ENCODE results near the gene HOXB5.

Gene HOXB5

DNA sequence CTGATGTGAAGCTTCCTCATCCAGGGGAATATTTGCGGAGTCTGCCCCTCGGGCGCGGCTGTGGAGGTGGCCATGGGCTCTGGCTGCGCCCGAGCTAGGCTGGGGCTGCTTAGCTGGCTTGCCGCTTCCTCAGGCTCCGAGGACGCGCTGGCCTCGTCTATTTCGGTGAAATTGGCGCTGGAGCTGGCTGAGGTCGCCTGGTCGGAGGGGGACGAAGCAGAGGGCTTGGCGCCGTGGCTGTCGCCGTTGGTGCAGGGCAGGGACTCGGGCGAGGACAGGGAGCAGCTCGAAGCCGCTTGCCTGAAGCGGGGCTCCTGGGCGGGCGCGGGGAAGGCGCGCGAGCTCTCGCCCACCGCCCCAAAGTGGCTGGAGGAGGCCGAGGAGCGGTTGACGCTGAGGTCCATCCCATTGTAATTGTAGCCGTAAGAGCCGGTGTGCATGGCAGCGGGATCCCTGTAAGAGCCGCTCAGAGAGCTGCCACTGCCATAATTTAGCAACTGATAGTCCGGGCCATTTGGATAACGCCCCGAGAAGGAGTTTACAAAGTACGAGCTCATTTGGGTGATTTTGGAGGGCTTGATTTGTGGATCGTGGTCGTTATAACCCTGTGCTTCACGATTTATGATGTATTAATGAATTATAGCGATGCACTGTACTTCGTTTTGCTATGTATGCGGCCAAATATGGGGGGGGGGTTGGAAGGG lies at the start of gene HOXB5:
Gene HOXB5 (minus strand): TSS at position 654 of the 704 bp plus-strand sequence. CDS start 97 bp downstream, at position 557.
- DNase-seq = no peak

DNA sequence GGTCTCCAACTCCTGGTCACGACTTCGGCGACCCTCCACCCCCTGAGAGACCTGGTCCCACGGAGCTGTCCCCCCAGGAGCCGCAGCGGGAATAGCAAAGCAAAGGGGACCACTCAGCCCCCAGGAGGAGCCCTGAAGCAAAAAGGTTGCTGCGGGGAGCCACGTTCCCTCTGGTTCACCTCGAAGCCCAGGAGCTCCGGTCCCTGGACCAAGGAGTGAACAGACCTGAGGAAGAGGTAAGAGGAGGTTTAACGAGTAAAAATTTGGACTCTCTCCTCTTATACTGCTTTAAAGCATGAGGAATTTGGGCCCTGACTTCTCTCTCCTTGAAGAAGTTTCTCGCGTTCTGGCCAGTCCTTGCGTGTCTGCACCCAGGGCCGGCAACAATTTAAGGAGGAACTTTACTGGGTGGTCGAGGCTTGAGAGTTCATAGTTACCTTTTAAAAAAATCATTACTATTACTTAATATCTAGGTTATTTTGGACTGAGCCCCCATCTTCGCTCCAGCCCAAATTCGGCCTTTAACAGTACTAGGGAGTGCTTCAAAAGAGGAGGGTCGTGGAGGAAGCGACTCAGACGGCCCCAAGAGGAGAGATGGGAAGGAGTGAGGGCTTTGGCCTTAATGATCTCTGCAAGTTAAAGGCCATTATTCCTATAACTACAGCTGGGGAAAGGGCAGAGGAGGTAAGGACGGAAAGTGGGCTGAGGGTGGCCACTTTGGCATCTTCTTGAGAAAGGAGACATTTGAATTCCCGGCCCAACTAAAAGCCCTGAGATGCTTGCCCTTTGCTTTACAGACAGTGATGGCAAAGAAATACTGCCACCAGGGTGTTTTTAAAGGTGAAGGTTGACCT lies 49.5 kb upstream of the HOXB5 start:
- DNase-seq = no peak

DNA sequence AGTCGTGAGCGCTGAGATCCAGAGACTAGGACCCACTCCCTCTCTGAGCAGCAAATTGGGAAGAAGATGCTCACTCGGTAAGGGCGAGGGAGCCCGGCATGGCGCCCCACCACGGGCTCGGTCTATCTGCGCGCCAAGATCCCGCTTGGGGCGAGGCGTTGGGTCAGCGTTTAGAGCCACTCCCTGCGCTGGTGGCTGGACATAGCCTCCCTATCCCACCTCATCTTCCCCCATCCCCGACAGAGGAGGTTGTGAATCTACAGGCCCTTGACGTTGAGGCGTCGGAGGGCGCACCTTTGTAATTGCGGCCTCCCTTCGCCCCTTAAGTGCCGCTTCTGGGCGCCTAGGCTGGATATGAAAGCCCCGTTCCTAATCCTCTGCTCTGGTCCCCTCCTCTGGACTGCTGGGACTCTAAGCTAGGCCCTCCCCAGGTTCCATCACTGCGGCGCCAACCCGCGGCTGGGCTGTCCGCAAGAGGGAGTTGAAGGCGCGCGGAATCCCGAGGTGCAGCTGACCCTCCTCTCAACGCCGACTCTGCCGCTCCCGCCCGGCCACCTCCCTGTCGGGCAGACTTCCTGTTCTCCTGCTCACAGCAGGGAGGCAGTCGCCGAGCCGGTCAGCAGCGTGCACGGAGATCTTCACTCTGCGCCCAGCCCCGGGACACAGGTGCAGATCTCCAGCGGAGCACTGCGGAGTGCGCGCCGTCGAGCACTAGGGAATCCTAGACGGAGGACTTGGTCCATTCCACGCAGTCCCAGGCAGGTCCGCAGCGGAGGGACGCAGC lies 48.7 kb upstream of the HOXB5 start:
- no peak for DNase-seq

DNA sequence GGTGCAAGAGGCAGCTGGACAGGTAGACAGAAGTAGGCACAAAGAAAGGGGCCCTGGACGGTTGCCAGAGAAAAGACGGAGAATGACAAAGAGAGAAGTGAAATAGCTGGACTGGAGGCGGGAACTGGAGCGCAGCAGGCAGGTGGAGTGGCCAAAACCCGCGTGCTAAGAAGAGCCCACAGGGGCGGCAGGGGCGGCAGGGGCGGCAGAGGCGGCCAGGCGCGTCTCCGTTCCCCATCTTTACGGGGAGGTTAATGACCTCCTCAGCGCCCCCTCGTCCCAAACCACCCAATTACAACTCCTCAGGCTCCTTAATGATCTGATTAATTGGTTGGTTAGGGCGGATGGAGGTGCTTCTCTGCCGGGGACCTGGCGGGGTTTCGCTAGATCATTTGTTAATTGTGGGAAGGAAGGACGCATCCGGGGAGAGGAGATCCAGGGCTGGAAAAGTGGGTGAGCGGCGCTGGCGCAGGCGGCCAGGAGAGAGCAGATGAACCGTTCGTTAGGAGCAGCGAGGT lies 48.0 kb upstream of the HOXB5 start:
- no peak for DNase-seq

DNA sequence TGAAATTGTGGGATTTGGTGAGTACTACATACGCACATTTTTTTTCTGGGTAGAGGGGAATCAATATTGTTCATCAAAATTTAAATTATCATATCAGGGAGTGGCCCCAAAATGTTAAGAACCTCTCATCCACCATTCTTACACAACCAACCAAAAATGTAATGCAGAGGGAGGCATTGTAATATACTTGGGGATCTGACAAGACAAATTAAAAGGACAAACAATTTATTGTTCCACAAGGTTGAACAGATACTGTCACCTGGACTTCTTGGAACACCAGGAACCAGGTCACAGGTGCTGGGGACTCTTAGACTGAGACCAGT lies 47.2 kb upstream of the HOXB5 start:
- DNase-seq = no peak

DNA sequence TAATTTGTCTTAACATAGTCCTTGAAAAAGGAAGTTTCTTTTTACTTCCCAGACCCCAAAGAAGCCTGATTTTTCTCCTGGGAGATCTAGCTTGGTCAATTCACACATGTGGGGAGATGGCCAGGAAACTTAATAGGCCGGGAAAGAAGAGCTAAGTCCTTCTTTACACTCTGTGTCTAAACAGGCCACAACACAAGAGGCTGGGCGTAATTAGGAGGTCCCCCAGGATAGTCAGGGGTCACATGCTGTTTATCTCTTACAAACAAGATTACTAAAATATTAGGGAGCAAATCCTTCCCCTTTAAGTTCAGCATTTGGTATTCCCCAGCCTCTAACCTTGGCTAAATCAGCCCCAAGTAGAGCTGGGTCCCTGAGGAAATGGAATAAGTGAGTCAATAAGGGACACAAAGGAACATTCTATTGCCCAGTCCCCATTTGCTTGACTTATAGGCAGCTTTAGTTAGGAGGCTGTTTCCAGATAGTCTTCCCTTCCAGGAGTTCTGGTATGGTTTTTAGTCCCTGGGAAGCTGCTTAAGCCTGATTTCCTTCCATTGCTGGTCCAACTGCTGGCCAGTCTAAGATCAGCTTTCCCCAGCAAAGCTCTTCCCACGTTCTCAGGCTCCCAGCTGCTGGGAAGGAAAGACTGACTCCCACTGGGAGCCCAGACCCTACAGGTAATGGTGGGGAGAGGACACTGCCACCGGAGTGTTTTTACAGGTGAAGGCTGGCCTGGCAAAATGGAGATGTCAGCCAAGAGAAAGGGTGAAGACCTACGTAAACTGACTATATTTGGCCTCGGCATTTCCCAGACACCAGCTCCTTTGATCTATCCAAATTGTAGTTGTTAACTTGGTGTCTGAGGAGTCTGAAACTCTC lies 46.6 kb upstream of the HOXB5 start:
- DNase-seq = no peak

DNA sequence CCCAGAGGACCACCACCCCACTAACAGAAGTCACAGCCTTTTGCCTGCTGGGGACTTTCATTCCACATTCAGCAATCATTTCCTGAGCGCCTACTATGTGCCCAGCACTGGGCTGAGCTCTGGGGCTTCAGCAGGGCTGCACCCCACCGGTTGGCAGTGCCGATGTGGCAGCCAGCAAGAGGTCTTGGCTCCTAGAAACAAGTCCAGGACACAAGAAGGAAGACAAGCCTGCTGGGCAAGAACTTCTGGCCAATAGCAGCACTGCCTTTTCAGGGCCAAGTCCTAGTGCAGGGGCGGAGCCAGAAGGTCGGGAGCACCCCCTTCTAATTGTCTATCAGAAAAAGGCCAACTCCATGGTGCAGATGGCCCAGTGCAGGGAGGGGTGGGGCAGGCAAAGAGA lies 45.6 kb upstream of the HOXB5 start:
- no peak for DNase-seq

DNA sequence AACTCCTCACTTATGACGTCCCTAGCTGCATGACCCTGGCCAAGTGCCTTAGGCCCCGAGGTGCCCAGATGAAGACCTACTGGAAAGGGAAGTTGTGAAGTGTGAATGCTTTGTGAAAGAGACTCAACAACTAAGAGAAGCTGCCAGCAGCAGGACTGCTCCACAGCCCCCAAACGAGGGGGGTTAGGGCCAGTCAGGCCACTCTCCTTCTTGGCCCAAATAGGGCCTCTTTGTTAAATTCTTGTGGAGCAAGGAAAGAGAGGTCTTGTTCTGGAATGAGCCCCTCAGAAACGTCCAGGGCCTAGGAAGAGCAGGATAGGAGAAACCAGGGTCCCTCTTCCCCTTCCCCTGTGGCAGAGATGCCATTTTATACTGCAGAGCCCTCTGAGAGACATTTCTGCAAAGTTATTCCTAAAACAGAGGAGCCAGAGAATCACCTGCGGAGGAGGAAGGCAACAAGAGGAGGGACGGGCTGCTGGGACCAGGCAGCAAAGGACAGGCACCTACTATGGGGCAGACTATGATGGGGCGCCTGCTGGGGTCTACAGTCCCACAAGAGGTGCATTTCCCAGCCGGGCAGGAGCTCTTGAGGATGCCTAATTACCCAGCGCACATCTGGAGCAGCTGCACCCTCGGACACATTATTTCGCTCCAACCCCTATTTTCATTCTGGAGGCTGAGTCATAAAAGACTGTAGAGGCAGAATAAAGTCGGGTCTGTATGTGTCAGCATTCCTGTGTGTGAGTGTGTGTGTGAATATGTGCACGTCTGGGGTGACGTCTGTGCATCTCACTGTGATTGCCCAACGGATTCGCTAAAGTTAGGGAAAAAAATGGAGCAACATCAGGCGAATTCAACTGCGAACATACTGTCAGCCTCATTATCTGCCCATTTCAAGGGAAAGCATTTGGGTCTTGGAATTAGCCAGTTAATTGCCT lies 44.0 kb upstream of the HOXB5 start:
- no peak for DNase-seq

DNA sequence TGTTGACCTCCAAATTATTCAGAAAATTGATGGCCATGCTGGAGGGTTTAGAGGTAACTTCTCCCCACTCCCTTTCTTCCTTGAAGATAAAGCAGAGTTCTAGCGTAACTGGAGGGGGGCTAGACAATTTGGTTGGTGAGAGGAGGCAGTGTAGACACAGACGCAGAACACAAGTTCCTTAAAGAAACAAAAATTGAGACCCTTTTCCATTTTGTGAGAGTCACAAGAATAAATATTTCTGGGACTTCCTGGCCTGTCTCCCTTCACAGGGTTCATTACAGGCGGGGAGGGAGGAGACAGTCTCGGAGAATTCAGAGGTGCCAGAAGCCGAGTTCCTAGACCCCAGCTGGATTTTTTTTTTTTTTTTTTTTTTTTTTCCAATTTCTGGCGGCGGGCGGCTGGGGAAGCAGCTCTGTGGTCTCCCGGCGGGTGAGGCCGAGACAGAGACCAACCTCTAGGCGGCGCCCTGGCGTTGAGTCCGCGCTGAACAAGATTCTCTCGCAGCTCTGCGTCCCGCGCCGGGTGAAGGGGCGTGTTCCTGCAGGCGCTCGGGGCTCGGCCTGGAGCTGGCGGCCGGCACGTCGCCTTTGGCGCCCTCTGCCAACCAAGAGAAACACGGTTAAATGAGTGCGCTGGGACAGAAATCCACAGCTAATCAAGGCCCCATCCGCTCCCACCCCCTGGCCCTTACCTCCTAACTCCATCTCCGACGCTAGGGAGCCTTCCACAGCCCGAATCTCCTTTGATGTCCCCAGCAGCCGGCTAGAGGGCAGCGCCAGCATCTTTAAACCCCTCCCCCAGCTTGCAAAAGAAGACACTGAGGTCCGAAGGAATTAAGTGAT lies 42.8 kb upstream of the HOXB5 start:
- peak; percentile 70 for DNase-seq

DNA sequence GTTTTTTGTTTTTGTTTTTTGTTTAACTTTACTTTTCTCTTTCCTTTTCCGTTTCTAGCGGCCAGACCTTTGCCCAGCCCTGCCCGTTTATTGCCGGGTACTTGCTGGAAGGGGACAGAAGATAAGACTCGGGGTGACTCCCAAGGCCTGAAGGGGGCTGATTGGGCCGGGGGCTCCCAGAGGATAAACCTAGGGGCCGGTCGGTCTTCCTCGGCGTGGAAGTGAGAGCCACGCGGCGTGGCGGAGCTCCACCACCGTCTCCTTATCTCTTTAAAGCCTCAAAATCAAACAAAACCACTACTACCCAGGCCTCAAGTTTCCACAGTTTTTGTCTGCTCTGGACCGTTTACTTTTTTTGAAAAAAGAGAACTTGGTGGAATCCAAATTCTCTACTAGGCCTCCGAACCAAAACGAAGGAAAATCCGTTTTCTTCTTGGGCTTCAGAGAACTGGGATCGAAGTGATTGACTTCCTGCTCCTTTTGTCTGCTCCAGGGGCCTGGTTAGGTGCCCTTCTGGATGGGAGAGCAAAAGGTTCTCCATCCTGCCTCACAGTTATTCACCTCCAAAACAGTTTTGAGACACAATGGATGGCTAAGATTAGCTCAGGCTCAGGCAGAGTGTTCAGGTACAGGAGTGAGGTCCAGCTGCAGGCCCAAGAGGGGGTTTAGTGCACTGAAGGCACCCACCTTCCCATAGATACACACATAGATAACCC lies 41.1 kb upstream of the HOXB5 start:
- DNase-seq = no peak

DNA sequence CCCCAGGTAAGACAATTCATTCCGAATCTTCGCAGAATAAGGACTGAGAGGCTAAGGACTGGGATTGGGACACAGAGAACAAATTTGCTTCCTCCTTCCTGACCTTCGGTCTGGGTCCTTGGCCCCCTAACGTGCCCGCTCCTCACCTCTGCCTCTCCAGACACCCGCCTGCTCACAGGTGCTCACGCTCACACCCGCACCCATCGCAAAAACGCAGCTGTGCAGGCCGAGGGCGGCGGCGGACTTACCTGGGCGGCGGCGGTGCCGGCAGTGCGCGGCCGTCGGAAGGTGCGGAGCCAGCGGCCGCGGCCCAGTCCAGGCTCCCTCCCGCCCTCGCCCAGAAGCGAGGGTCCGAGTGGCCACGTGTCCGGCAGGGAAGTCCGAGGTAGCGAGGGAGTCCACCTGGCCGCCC lies 39.7 kb upstream of the HOXB5 start:
- no peak for DNase-seq

DNA sequence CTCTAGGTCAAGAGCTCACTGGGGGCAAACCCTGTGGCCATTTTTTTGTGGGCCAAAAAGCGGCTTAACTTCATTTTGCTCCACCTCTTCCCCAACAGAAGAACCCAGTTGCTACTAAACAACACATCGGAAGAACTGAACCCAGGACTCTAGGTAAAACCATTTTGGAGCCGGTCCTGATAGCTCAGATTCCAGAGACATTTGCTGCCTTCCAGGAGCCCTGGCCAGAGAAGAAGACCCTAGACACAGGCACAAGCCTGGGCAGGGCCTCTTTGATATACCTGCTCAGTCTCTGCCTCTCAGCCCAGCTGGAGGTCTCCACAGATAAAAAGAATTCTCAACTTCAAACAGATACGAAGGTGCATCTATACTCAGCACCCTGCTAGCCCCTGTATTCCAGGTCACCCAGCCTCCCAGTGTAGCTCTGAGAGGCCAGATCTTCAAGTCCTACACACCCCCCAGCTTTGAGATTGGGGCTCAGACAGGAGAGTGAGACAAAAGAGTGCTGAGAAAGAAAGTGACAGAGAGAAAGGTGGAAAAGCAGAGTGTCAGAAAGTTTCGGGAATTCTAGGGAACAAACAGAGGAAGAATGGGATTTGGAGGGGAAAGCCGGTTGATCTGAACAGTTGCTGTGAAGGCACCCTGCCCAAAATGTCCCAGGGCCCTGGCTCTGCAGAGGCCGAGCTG lies 39.1 kb upstream of the HOXB5 start:
- DNase-seq = no peak

DNA sequence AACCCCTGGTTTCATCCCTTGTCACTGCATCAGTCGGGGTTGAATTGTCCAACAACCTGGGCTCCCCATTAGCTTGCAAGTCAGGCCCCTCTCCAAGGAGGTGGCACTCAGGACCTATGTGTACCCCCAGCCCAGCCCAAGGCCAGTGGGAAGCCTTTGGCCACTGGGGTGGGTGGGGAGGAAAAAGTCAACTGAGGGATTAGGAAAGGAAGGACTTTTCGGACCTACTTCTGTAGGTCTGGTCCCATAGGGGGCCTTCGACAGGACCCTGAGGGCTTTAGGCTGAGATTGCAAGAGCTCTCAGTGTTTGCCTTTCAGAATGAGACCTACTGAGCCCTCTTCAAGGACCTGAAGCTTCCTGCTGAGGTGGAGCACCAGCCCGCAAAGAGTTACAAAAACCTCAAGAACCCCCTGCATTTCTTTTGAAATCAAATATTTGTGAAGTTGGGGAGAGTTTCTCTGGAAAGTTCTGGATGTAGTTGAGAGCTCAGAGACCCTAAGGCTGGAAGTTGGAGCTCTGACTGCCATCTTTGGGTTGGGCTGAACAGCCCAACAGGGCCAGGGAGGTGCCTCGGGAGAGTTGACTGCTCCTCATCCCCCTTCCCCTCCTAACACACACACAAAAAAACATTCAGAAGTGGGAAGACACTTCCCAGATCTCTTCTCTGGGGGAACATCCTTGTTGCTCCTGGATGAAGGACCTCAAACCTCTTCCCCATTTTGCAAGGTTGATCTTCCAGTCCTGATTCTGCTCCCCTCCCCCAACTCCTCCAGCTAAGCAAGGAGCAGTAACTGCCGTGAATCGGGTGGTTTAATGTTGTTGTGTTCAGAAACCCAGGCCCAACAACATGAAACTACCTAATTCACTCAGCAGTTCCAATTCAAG lies 38.4 kb upstream of the HOXB5 start:
- DNase-seq = no peak

DNA sequence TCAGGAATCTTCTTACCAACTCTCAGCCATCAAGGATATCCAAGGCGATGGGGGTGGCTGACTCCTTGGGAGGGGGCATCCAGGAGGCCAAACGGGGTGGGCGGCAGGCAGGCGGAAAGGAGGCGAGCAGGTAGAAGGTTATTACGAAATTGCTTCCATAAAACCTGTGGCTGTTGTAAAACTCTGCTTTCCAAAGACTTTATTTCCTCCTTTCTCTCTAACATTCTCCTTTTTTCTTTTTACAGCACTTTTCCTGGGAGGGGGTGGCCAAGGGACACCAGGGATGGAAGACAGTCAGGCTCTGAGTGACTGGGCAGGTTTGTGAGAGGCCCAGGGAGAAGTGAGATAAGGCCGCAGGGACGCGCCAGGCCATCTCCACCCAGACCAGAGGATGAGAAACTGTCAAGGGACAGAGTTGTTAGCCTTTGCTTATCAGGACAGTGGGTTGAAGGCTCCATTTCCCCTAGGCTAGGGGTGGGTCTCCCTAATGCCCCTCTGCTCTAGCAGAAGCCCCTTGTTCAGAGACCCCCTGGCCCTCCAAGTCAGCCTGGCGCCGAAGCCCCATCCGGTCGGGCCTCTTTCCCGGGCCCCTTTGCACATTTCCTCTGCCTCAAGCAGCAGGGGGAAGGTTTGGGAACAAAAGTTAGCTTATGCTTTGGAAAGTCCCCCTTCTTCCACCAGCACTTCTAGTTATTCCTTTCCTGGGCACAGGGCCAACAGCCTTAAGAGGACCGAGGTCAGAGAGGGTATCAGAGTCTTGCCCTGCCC lies 37.5 kb upstream of the HOXB5 start:
- no peak for DNase-seq

DNA sequence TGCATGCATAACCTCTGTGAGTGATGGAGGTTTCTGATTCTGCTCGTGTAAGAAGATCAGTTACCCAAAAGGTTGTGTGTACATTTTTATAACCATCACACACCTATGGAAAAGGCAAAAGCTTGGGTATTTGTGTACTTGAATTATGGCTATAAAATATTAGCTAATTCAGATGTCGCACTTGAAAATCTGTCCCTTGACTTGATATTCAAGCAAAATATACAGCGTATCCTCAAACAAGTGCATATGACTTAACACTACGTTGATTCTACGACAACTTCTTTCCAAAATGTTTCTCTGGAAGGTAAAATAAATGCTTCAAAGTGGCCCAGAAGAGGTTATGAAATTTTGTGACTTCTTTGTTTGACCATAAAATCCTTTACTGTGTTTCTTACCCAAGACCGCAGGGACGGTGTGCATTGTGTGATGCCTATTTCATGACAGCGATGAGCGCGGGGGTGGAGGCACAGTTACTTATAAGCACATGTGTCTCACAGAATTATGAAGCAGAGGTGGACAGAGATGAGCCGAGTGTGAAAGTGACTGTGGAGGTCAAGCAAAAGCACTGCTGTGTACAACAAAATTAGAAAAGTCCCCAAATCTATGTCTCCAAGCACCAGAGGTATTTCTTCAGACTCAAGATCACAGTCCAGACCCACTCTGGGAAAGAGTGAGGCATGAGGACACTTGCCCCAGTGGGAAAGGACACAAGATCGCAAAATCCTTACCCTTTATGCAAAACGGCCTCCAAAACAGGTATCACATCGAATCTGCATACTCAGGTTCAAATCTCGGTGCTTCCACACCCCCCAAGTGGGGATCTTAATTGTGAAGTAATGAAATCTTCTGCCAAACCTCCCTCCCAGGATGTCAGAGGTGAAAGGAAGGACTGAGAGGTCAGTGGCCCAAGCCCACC lies 36.7 kb upstream of the HOXB5 start:
- no peak for DNase-seq

DNA sequence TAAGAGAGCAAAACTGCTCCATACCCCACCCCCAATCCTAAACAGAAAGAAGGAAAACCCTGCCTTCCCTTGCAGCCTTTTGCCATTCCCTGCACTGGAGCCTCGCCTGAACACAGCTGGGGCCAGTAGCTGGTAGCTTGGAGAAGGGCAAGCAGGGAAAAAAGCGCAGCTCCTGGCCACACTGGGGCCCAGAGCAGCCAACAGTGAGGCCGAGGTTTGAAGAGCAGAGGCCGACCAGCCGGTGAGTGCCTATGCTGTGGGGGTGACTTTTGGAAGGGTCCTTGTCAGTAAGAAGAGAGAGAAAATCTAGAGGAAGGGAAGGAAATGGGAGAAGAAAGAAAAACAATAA lies 35.8 kb upstream of the HOXB5 start:
- DNase-seq = no peak

All from MV-4-11 (cell line).